Suprapubic skin (tissue), 4 donors: ENCODE results near the gene TAS2R30. TPM values are rescaled to one million over a fixed set of nuclear protein-coding genes. Genes with fewer than 3 reads are reported as not detected.
"Not testable (repeated sequence)": the region's sequence is repeated elsewhere in the genome, so short reads cannot be mapped to it uniquely, and the experiment has no call there.

ENCODE experiments used
- DNase-seq, 2 donors: peaks; one replicate each; pipeline ENCODE4 v3.0.0-alpha.2; 2019; ENCODE audit warnings: low spot score in 2 of 2
- H3K27ac ChIP-seq: fragments of 200-600 bp; sonication (generic); one replicate; pipeline ENCODE4 v1.5.1; 2019
- H3K27me3 ChIP-seq: fragments of 200-600 bp; sonication (generic); one replicate; pipeline ENCODE4 v1.5.1; 2019
- H3K36me3 ChIP-seq: fragments of 200-600 bp; sonication (generic); one replicate; pipeline ENCODE4 v1.5.1; 2019
- H3K4me1 ChIP-seq: fragments of 200-600 bp; sonication (generic); one replicate; pipeline ENCODE4 v1.5.1; 2019
- H3K4me3 ChIP-seq: fragments of 200-600 bp; sonication (generic); one replicate; pipeline ENCODE4 v1.5.1; 2019; ENCODE audit warnings: mild to moderate bottlenecking
- H3K9me3 ChIP-seq: fragments of 200-600 bp; sonication (generic); one replicate; pipeline ENCODE4 v1.5.1; 2019
- EP300 ChIP-seq: sonication (generic); formaldehyde crosslinking; IDR thresholded peaks from one replicate; pipeline ENCODE4 v1.6.1; 2017; ENCODE audit warnings: antibody characterized with exemption
- POLR2A ChIP-seq, 2 donors: fragments of 450-650 bp; IDR thresholded peaks; one replicate each; pipeline ENCODE4 v1.6.1; 2017; ENCODE audit warnings: antibody characterized with exemption in 2 of 2, mild to moderate bottlenecking in 2 of 2, moderate library complexity in 2 of 2
- POLR2AphosphoS5 ChIP-seq, 3 donors: sonication (generic); formaldehyde crosslinking; IDR thresholded peaks; one replicate each; pipeline ENCODE4 v1.6.1; 2017; ENCODE audit warnings: antibody characterized with exemption in 3 of 3
- WGBS: methylation state at CpG from one replicate; pipeline ENCODE4 v1.1.5; 2018; 5-methylcytosine and 5-hydroxymethylcytosine counted together
- total RNA-seq, 4 donors: library from RNA; depleted of rRNA; stranded (reverse); fragments of >200 nt; gene quantifications; one replicate each; pipeline ENCODE4 v1.1.0, GENCODE V29; 2016
- TF ChIP-seq, protein P1 (sequence below), 2 donors: fragments of 200-600 bp in 1 of 2; fragments of 450-650 bp in 1 of 2; sonication (generic) in 1 of 2; IDR thresholded peaks; one replicate each; pipeline ENCODE4 v1.5.1; 2016 to 2019; ENCODE audit warnings: antibody characterized with exemption in 2 of 2, mild to moderate bottlenecking in 1 of 2, moderate library complexity in 1 of 2

The TAS2R30 gene
- total RNA-seq, 4 donors from 2014 or later = 1.6 to 11.3 (median 4.1) TPM

DNA sequence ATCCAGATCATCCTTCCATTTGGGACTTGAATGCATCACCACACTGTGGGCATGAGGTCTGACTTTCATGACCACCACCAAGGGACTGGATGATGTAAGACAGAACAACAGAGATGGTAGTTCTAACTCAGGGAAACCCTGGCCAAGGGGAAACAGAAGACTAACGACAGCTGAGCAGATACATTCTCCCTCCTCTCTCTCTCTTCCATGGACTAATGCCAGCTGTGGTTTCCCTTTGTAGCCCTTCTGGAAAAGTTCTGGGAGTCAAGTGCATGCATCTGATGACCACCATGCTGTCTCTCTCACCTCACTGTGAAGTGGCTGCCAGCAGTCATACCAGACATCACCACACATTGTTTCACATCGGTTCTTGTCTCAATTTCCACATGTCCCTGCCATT is 3.4 kb downstream of the TAS2R30 start:
- no peak for TF ChIP-seq POLR2AphosphoS5 (IDR thresholded peaks at IDR 0.05)
- TF ChIP-seq, protein P1, sequence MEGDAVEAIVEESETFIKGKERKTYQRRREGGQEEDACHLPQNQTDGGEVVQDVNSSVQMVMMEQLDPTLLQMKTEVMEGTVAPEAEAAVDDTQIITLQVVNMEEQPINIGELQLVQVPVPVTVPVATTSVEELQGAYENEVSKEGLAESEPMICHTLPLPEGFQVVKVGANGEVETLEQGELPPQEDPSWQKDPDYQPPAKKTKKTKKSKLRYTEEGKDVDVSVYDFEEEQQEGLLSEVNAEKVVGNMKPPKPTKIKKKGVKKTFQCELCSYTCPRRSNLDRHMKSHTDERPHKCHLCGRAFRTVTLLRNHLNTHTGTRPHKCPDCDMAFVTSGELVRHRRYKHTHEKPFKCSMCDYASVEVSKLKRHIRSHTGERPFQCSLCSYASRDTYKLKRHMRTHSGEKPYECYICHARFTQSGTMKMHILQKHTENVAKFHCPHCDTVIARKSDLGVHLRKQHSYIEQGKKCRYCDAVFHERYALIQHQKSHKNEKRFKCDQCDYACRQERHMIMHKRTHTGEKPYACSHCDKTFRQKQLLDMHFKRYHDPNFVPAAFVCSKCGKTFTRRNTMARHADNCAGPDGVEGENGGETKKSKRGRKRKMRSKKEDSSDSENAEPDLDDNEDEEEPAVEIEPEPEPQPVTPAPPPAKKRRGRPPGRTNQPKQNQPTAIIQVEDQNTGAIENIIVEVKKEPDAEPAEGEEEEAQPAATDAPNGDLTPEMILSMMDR (IDR thresholded peaks at IDR 0.05) = no peak
- TF ChIP-seq EP300 = no peak
- TF ChIP-seq POLR2A (IDR thresholded peaks at IDR 0.05) = no peak
- Histone ChIP-seq H3K27ac (no peak overlapping the region), H3K27me3 (no peaks in the 10 kb centered on the region), H3K4me3 (no peak overlapping the region), H3K4me1 (no peaks in the 10 kb centered on the region), H3K36me3 (no peaks in the 10 kb centered on the region), H3K9me3 (no peaks in the 10 kb centered on the region)
- no peak for DNase-seq
- 73% methylated on average over 2 of the region's 2 CpGs for WGBS

DNA sequence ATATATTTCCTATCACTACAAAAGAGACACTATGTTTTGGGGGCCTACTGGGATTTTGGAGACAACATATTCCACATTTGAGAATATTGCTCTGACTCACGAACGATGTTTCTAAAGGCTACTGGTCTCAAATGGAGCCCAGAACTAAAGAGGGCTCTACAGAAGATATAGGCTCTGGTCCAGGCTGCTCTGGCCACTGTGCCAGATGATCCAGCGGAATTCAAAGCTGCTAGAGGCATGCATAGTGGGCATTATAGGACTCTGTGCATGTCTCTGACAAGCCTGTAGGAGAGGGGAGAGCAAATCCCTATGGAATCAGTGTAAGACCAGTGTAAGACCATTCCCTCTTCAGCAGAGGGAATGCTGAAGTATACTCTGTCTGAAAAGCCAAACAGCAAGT is 4.1 kb downstream of the TAS2R30 start:
- WGBS = 93% methylated on average over 3 of the region's 3 CpGs
- no peaks in the 10 kb centered on the region for H3K4me1 ChIP-seq
- H3K4me3 ChIP-seq = no peak overlapping the region
- H3K27ac ChIP-seq = no peak overlapping the region
- H3K27me3 ChIP-seq = no peaks in the 10 kb centered on the region
- TF ChIP-seq EP300 (no peak), POLR2AphosphoS5 (IDR thresholded peaks at IDR 0.05) (no peak), POLR2A (IDR thresholded peaks at IDR 0.05) (no peak)
- TF ChIP-seq, protein P1 (IDR thresholded peaks at IDR 0.05) = no peak
- no peaks in the 10 kb centered on the region for H3K36me3 ChIP-seq
- no peak for DNase-seq
- H3K9me3 ChIP-seq = no peaks in the 10 kb centered on the region

DNA sequence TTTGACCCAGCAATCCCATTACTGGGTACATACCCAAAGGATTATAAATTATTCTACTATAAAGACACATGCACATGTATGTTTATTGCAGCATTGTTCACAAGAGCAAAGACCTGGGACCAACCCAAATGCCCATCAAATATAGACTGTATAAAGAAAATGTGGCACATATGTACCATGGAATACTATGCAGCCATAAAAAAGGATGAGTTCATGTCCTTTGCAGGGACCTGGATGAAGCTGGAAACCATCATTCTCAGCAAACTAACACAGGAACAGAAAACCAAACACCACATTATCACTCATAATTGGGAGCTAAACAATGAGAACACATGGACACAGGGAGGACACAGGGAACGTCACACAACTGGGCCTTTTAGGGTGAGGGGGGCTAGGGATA is 20.3 kb downstream of the TAS2R30 start:
- WGBS = 100% methylated on average over 1 of the region's 1 CpG
- DNase-seq, H3K4me3 ChIP-seq, H3K4me1 ChIP-seq, H3K27me3 ChIP-seq, H3K9me3 ChIP-seq, H3K36me3 ChIP-seq, H3K27ac ChIP-seq: not testable (repeated sequence)

DNA sequence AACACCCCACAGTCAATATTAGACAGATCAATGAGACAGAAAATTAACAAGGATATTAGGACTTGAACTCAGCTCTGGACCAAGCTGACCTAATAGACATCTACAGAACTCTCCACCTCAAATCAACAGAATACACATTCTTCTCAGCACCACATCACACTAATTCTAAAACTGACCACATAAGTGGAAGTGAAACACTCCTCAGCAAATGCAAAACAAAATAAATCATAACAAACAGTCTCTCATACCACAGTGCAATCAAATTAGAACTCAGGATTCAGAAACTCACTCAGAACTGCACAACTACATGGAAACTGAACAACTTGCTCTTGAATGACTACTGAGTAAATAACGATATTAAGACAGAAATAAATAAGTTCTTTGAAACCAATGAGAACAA is 23.2 kb downstream of the TAS2R30 start:
- not testable (repeated sequence) for H3K9me3 ChIP-seq, DNase-seq, H3K27ac ChIP-seq, H3K4me3 ChIP-seq, H3K4me1 ChIP-seq, H3K27me3 ChIP-seq
- WGBS = 93% methylated on average over 1 of the region's 1 CpG
- peaks cover 14% of the 10 kb centered on the region for H3K36me3 ChIP-seq

DNA sequence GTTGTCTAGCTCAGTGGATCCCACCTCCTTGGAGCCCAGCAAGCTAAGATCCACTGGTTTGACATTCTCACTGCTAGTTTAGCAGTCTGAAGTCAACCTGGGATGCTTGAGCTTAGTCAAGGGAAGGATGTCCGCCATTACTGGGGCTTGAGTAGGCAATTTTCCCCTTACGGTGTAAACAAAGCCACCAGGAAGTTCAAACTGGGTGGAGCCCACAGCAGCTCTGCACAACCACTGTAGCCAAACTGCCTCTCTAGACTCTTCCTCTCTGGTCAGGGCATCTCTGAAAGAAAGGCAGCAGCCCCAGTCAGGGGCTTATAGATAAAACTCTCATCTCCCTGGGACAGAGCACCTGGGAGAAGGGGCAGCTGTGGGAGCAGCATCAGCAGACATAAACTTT is 25.6 kb downstream of the TAS2R30 start:
- DNase-seq = no peak
- 88% methylated on average over 2 of the region's 2 CpGs for WGBS

DNA sequence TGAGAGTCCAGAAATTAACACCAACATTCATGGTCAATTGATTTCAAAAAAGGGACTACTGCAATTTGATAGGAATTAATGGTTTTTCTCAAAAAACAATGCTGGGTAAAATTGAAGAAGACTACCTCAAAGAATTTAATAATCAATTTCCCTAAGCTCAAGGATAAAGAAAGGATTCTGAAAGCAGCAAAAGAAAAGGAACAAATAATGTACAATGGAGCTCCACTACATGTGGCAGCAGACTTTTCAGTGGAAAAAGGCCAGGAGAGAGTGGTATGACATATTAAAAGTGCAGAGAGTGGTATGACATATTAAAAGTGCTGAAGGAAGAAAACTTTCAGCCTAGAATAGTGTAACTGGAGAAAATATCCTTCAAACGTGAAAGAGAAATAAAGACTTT is 26.7 kb downstream of the TAS2R30 start:
- Histone ChIP-seq H3K4me3 (no peak overlapping the region), H3K36me3 (peaks cover 14% of the 10 kb centered on the region), H3K4me1 (no peaks in the 10 kb centered on the region), H3K9me3 (no peaks in the 10 kb centered on the region), H3K27me3 (no peaks in the 10 kb centered on the region), H3K27ac (no peak overlapping the region)
- no peak for DNase-seq
- 93% methylated on average over 1 of the region's 1 CpG for WGBS
- TF ChIP-seq POLR2A (IDR thresholded peaks at IDR 0.05) (no peak), POLR2AphosphoS5 (IDR thresholded peaks at IDR 0.05) (no peak), EP300 (no peak)
- TF ChIP-seq, protein P1 (IDR thresholded peaks at IDR 0.05) = no peak

More for the DNA sequence above, 25.6 kb downstream of the TAS2R30 start:
- Histone ChIP-seq H3K27ac (no peak overlapping the region), H3K9me3 (no peaks in the 10 kb centered on the region), H3K4me1 (no peaks in the 10 kb centered on the region), H3K4me3 (no peak overlapping the region), H3K36me3 (peaks cover 14% of the 10 kb centered on the region), H3K27me3 (no peaks in the 10 kb centered on the region)
- no peak for TF ChIP-seq EP300
- TF ChIP-seq, protein P1 (IDR thresholded peaks at IDR 0.05) = no peak
- TF ChIP-seq POLR2A (IDR thresholded peaks at IDR 0.05) = no peak
- TF ChIP-seq POLR2AphosphoS5 (IDR thresholded peaks at IDR 0.05) = no peak
